Breast epithelium (tissue), 4 donors: ENCODE data around the gene ACTN2. TPM values are rescaled to one million over a fixed set of nuclear protein-coding genes. Genes with fewer than 3 reads are reported as not detected.

ENCODE experiments used
- DNase-seq, 2 donors: peaks; one replicate each; pipeline ENCODE4 v3.0.0-alpha.2; 2019; ENCODE audit warnings: low spot score in 2 of 2
- H3K27ac ChIP-seq, 2 donors: fragments of 200-600 bp; sonication (generic) in 1 of 2; one replicate each; pipeline ENCODE4 v1.5.1; 2016 to 2019; ENCODE audit warnings: mild to moderate bottlenecking in 1 of 2
- H3K27me3 ChIP-seq, 2 donors: fragments of 200-600 bp; sonication (generic) in 1 of 2; one replicate each; pipeline versions ENCODE4 v1.5.1 to v1.6.0; 2017 to 2019; ENCODE audit warnings: control low read depth in 1 of 2, mild to moderate bottlenecking in 1 of 2
- H3K36me3 ChIP-seq: fragments of 200-600 bp; one replicate; pipeline ENCODE4 v1.5.1; 2019
- H3K4me1 ChIP-seq, 2 donors: fragments of 200-600 bp; sonication (generic); one replicate each; pipeline ENCODE4 v1.5.1; 2016 to 2019; ENCODE audit warnings: control low read depth in 1 of 2
- H3K4me3 ChIP-seq, 3 donors: fragments of 200-600 bp; sonication (generic); 1 replicate in 2 of 3; 2 replicates in 1 of 3; pipeline ENCODE4 v1.5.1; 2016 to 2019; ENCODE audit warnings: mild to moderate bottlenecking in 3 of 3, moderate library complexity in 2 of 3
- H3K9me3 ChIP-seq, 2 donors: fragments of 200-600 bp; sonication (generic) in 1 of 2; one replicate each; pipeline ENCODE4 v1.5.1; 2016 to 2019; ENCODE audit warnings: control low read depth in 1 of 2
- POLR2A ChIP-seq: fragments of 450-650 bp; IDR thresholded peaks from one replicate; pipeline ENCODE4 v1.6.1; 2016; ENCODE audit warnings: antibody characterized with exemption, mild to moderate bottlenecking, moderate library complexity
- POLR2AphosphoS5 ChIP-seq, 3 donors: sonication (generic); formaldehyde crosslinking; IDR thresholded peaks; one replicate each; pipeline ENCODE4 v1.6.1; 2017; ENCODE audit warnings: antibody characterized with exemption in 3 of 3
- intact Hi-C: fragments of 100-400 bp; cut with DNase I; formaldehyde crosslinking; loops from one replicate; pipeline ENCODE4 v1.15.1; 2023; ENCODE audit warnings: low total_unique reads
- total RNA-seq, 3 donors: library from RNA; depleted of rRNA; stranded (reverse); fragments of >200 nt; gene quantifications; one replicate each; pipeline ENCODE4 v1.1.0, GENCODE V29; 2016
- TF ChIP-seq, protein P1 (sequence below), 3 donors: fragments of 450-650 bp; IDR thresholded peaks; one replicate each; pipeline ENCODE4 v1.5.1; 2016 to 2017; ENCODE audit warnings: antibody characterized with exemption in 3 of 3, mild to moderate bottlenecking in 3 of 3, moderate library complexity in 3 of 3

Gene ACTN2
- total RNA-seq, 3 donors from 2014 or later, result 0.48 TPM; not detected in 2

DNA sequence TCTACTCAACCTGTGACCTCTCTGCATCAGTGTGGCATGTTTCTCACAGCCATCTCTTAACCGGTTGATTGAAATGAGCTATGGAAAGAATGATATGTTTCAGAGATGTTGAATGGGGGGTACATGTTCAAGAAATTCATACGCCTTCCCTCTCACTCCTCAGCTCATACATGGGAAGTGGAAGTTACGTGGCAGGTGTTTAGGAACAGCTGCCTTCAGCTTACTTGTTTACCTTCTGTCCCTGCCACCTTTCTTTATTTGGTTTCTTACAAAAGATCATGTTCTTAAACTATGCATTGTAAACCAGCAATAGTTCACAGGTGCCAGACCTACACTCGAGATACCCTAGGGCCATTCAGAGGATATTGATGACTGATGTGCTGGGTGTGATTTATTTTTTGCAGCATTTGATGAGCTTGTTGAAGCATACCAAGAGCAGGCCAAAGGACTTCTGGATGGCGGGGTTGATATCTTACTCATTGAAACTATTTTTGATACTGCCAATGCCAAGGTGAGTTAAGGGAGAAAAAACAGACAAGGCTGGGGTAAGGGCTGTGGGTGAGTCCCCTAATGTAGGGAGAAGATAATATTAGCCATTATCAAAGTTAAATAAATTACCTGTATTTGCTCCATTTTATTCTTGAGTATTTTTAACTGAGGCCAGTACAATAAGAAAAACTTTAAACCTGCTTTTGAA lies 126.2 kb downstream of the ACTN2 start:
- Histone ChIP-seq H3K36me3 (peaks cover 13% of the 10 kb centered on the region), H3K4me3 (no peak overlapping the region), H3K27ac (no peak overlapping the region), H3K27me3 (no peaks in the 10 kb centered on the region), H3K9me3 (no peaks in the 10 kb centered on the region), H3K4me1 (no peaks in the 10 kb centered on the region)
- TF ChIP-seq POLR2A, result no peak
- TF ChIP-seq, protein P1, sequence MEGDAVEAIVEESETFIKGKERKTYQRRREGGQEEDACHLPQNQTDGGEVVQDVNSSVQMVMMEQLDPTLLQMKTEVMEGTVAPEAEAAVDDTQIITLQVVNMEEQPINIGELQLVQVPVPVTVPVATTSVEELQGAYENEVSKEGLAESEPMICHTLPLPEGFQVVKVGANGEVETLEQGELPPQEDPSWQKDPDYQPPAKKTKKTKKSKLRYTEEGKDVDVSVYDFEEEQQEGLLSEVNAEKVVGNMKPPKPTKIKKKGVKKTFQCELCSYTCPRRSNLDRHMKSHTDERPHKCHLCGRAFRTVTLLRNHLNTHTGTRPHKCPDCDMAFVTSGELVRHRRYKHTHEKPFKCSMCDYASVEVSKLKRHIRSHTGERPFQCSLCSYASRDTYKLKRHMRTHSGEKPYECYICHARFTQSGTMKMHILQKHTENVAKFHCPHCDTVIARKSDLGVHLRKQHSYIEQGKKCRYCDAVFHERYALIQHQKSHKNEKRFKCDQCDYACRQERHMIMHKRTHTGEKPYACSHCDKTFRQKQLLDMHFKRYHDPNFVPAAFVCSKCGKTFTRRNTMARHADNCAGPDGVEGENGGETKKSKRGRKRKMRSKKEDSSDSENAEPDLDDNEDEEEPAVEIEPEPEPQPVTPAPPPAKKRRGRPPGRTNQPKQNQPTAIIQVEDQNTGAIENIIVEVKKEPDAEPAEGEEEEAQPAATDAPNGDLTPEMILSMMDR (IDR thresholded peaks at IDR 0.05), result no peak
- no peak for TF ChIP-seq POLR2AphosphoS5 (IDR thresholded peaks at IDR 0.05)
- no peak for DNase-seq
- intact Hi-C loops, result no loop called here

Other genes starting within 250 kb of the ACTN2 start
- gene LGALS8, start 162.5 kb upstream of the ACTN2 start, total RNA-seq, result 100 to 1,000 TPM in 1 of 3 donors, 10 to 100 TPM in 2; 70.2 to 119 (median 96.4) TPM
- gene HEATR1, start 82.0 kb upstream of the ACTN2 start, total RNA-seq, result 10 to 100 TPM; 23.7 to 32.3 (median 30.5) TPM
- 10 to 100 TPM; 30.5 to 32.3 (median 31.7) TPM for gene MTR, start 108.8 kb downstream of the ACTN2 start, total RNA-seq